Activated CD4-positive, alpha-beta T cell treated with anti-CD3 and anti-CD28 coated beads, Interleukin-2, amount 50 U/mL, for 16 hours (primary cell): ENCODE measurements around the gene ABCA1.
"Not testable (repeated sequence)": the region's sequence is repeated elsewhere in the genome, so short reads cannot be mapped to it uniquely, and the experiment has no call there.

Source experiments
- DNase-seq: peaks from one replicate; pipeline ENCODE4 v3.0.0-alpha.2; 2020

Gene ABCA1

DNA sequence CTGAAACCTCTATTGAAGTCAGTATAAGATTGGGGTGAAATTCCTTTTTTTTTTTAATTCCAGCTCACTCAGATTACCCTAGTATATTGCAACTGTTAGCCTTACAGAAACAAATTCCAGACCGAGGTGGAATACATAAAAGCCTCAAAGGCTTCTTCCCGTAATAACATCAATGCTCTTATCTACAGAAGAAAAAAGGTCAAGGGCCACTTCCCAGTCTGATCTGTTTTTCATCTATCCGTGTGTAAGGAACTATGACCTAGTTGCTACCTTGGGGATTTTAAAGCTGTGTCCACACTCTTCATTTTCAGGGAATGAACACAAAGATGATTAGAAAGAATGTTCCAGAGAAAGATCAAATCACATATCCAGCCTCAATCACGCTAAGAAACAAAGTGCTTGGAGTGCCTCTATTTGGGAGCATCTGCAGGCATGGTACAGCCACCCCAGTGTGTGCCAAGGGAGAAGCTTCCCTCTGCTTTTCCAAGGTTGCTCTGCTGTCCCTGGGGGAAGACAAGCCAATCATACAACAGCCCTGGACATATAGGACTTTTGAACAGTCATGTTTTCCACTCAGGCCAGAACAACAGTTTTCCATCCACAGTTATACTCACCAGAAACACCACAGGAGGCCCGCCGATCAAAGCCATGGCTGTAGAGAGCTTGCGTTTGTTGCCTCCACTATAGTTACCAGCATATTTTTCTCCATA lies 140.5 kb downstream of the ABCA1 start:
- no peak for DNase-seq

DNA sequence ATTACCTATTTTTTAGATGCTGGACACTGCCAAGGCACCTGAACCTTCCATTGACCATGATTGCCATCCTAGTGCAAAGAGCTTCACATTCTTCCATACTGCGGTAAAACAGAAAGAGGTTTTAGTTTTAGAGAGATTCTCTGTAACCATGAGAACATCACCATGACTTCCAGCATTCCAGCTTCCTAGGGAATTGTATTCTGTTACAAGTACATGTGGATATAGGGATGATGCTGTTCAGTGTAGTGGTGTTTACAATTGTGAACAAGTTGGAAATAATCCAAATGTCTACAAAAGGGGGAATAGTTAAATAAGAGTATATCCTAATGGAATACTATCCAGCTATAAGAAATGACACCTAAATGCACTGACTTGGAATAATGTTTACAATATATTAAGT lies 141.7 kb downstream of the ABCA1 start:
- DNase-seq = no peak

DNA sequence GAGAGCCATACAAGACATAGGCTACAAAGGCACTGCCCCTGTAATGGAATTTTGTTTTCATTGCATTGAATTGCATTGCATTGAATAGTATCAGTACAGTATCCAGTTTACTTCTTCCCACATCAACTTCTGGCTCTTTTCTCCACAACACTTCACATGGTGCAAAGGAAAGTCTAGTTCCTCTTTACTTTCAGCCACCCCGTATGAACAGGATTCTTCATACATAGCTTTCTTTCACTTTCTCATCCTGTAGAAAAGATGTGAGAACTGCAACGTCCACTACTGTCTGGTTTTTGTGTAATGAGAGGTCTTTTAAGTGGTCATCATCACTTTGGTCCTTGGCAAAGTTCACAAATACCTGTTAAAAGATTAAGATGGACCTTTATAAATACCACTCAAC lies 143.9 kb downstream of the ABCA1 start:
- no peak for DNase-seq

DNA sequence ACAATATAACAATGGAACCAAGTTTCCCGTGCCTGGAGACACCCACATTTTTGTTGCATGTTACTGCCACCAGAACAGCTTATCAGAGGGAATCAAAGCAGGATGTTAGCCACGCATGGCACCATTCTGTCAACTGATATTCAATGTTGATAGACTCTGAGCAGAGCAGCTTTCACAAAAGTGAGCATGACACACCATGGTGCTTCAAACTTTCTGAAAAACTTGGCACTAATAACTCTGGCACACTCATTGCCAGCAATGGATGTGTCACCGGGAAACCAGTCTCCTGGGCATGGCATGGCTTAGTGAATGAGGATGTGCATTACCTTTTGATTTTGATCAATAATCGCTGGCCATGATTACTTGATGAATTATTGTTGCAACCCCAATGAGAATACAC lies 144.4 kb downstream of the ABCA1 start:
- DNase-seq = no peak

DNA sequence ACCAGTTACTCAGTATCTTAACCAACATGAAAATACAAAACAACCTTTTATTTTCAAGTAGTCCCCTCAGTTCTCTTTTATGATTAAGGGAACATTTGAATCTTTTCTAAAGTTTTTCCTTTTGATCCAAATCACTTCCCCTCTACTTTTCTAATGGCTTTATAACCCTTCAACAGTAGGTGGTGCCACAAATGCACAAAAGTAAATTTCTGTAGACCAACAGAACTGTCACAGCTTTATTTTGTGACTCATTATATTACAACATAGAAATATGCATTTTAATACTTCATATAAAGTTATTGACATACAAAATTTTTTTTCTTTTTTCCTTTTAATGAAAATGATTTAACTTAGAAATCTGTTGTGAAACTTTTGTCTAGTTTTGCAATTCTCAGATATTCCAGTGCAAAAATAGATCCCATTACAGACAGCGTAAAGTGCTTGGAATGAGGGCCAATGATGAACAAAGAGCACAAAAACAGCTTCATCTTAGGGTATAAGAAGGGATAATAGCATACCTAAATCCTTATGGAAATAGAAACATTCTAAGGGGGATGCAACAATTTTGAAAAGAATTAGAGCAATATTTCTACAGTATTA lies 147.1 kb downstream of the ABCA1 start:
- DNase-seq = peak; percentile 14

DNA sequence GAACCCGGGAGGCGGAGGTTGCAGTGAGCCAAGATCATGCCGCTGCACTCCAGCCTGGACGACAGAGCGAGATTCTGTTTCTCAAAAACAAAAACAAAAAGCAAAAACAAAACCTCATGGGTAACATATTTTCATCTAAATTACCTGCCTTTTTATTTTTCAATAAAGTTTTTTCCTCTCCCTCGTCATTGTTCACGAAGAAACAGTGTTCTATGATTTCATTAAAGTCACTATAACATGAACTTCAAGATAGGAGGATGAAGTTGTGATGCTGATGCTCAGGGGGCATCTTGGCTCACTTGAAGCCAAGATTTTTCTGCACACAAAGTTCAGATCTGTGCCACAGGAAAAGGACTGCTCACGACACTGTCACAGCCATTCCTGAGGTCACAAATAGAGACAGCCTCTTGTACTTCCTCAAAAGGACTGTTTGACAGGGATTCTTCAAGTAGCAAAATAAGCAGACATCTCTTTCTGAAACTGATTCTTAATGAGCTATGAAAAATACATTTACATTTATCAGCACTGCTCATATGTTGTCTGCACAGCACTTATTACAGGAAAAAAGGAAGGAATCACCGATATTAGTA lies 147.9 kb downstream of the ABCA1 start:
- no peak for DNase-seq

DNA sequence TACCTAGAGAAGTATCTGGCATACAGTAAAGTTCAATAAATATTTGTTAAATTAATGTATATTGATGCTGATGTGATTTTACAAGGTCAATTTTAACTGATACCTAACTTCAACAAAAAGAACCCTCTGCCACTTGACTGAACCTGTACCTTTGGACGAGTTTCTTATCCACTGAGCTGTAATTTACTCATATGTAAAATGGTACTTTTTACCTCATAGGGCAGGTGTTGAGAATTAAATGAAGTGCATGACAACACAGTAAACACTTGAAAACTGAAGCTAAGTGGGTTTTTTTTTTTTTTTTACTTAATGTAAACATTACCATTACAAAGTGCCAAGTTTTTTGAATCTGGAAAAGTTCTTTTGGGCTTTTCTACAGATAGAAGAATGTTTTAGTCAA lies 148.6 kb downstream of the ABCA1 start:
- no peak for DNase-seq

DNA sequence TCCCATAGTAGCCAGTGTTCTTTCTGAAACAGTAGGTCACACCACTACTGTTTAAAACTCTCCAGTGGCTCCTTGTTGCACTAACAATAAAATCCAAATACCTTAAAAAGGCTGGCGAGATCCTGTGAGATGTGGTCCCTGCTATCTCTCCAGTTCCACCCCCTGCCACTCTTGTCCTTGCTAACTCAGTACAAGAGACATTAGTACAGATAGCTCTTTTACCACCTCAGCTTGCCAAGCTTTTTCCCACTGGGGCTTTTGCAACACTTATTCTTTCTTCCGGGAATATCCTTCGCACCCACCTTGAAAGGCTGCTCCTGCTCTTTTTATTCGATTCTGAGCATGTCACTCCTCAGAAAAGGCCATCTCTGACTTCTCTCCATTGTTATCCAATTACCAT lies 149.2 kb downstream of the ABCA1 start:
- no peak for DNase-seq

DNA sequence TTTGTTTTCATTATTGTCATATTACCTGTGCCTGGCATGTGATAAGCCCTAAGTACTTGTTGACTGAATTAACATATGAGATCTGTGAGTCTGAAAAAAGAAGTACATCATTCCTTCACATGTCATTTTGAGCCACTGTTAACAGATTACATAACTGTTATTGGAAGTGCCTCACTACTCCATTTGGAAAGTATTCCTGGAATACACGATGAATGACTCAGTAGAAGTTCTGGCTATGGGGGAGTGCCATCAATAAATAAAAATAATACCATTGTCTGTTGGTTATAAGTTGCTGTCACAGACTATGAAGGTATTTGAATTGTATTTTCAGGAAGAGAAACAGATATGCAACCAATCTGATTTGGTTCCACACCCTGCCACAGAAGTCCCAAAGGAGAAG lies 151.2 kb downstream of the ABCA1 start:
- no peak for DNase-seq

DNA sequence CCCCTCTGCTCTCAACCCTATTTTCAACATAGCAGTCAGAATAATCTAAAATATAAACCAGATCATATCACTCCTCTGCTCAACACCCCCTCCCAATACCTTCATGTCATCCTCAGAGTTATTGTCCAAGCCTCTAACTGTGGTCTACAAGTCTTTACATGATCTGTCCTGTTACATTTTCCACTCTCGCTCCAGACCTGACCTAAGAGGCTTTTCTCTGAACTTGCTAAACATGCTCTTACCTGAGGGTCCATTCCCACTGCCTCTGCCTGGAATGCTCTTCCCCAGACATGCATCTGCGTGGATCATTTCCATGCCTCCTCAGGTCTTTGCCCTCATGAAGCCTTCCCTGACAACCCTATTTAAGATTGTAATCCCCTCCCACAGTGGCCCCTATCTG lies 152.0 kb downstream of the ABCA1 start:
- DNase-seq = no peak

DNA sequence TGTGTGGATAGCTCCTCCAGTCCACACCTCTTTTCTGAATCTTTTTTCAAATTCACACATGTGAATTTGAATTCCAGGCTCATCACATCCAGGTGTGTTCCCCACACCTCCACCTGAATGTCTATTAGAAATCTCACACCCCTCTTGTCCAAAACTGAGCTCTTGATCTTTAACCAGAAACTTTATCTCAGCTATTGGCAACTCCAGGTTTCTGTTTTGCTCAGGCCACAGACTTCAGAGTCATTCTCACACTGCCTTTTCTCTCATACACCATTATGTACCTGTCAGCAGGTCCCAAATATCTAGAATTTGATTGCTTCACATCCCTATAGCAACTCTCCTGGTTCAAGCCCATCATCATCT lies 152.4 kb downstream of the ABCA1 start:
- DNase-seq = peak; percentile 15

DNA sequence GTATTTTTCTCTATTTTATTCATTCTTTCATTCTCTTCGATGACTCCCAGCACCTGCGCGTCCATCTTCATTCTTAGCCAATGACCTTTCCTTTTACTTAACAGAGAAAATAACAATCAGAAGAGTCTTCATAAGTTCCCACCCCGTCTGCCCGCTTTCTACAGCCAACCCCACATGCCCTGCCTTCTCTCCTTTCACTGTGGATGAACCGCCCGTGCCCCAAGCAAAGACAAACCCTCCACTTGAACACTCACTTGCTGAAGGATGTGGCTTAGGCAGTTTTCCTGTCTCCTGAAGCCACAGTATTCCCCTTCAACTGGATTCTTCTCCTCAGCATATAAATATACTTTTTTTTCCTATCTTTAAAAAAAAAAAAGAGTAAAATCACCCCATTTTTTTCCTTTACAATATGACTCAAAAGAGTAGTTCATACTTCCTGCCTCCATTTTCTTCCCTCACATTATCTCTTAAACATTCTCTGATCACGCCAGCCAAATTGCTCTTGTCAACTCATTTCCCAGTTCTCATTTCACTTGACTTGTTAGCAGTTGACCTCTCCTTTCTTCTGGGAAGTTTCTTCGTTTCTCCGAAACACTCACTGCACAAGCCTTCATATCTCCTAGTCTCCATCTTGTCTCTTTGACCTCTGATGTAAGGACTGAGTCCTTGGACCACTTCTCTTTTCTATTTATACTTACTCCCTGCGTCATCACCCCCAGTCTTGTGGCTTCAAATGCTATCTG lies 153.0 kb downstream of the ABCA1 start:
- DNase-seq = peak; percentile 26

DNA sequence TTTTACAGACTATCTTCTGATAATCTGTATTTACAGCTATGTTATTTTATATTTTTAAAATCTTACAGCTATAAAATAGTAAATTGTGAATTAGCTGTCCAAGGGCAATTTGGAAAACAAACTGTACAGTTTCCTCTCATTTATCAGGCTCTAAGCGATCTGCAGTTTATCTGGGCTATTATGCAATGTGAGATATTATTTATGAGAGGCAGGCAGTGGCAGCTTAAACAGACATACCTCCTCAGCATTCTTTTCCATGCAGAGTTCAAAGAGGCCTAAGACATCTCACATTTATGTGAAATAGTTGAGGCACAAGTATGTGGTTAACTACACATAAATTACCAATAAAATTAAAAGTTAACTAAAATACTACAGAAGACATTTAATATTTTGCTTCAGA lies 153.8 kb downstream of the ABCA1 start:
- no peak for DNase-seq

DNA sequence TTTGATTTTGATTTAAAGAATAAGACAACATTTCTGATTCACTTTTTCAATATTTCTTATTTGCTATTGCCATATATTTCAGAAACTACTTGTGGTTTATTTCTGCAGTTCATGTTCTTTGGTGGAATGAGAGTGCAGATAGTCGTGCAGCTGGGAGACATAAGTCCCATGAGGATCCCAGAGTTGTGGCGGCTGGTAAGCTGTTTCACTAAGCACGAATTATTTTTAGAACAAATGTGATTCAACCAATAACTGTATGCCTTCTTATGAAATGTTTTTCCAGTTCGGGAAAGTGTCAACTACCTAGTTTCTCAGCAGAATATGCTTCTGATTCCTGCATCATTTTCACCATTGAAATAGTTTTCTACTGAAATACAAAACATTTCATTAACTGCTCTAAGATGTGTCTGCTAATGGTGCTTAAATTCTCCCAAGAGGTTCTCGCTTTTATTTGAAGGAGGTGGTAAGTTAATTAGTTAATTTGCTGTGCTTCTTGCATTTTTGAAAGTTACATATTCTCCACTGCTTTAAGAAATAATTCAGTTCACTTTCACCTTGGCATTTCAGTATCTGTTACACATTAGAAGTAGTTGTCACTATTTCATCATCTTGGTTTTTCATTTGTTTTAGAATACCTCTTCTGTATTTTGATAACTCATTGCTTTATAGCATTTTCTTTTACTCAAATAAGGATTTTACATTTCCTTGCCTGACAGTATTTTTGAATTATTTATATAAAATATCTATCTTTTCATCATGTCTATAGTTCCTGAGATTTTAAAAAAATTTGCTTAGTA lies 155.0 kb downstream of the ABCA1 start:
- DNase-seq = no peak

DNA sequence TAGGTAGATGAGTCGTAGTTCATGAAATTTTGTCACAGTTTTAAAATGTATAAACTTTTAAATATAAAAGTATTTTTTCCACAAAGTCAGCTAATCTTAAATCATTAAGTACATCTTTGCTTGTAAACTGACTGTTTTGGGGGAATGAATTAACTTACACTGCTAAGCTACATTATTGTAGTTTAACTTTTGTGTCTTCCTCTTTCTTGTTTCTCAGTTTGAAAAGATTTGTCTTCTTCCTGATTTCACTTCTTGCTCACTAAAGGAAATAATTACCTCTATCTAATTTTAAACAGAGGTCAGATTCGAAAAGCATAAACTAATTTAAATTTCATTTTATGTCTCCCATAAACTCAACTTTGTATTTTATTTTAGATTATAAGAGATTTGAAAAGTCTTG lies 158.3 kb downstream of the ABCA1 start:
- DNase-seq = no peak

DNA sequence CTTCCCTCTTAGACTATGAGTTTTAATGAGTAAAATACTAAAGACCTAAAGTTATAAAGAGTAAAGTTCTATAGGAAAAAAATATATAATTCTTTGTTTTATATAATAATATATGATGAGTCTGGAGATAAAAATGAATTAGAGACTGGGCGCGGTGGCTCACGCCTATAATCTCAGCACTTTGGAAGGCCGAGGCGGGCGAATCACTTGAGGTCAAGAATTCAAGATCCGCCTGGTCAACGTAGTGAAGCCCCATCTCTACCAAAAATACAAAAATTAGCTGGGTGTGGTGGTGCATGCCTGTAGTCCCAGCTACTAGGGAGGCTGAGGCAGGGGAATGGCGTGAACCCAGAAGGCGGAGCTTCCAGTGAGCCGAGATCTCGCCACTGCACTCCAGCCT lies 158.9 kb downstream of the ABCA1 start:
- DNase-seq = not testable (repeated sequence)

DNA sequence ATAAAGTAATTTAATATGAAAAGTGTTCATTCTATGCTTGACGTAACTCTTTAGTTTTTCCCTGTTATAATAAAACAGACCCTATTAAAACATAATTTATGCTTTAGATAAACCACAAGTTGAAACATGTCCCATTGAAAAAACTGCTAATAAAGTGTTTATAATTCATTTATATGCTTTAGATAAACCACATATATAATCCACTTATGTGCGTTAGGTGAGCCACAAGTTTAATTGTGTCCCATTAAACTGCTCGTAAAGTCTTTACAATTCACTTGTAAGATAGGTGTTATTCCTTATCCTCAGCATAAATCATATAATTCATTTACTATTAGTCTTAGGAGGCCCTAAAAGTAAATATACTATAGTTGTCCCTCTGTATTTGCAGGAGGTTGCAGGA lies 160.4 kb downstream of the ABCA1 start:
- no peak for DNase-seq

DNA sequence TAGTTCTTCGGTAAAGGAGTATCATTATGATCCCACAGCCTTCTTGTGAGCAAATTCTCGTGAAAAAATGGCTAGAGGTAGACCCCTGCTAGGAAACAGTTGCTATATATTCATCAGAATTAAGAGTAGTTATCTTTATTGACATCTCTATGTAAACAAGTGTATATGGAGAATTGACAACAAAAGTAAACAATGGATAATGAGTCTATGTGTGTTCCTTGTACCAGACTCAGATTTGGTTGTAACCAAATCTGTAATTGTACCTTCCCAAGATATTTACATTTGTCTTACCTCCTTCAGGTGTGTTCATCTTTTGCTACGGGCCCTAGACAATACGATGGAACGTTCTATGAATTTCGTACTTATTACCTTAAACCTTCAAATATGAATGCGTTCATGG lies 161.9 kb downstream of the ABCA1 start:
- no peak for DNase-seq

DNA sequence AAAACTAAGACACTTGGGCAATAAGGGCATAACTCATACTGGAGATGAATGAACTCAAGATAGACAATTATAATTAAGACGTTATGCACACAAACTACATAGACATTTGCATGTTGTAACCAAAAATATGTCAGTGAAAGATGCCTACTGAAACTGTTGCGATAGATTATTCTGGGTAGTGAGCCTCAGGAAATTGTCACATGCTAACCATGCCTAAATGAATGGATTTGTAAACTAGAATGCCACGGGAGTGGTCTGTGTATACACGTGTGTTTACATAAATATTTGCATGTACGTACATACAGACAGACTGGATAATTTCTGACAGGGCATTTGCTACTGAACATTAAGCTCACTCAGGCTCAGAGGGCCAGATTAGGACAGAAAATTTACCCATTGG lies 162.8 kb downstream of the ABCA1 start:
- DNase-seq = no peak

DNA sequence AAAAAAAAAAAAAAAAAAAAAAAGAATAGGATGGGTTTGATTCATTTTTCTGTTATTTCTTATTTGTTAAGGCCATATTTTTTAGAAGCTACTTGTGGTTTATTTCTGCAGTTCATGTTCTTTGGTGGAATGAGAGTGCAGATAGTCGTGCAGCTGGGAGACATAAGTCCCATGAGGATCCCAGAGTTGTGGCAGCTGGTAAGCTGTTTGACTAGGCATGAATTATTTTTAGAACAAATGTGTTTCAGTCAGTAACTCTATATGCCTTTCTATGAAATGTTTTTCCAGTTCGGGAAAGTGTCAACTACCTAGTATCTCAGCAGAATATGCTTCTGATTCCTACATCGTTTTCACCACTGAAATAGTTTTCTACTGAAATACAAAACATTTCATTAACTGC lies 169.0 kb downstream of the ABCA1 start:
- DNase-seq = no peak

DNA sequence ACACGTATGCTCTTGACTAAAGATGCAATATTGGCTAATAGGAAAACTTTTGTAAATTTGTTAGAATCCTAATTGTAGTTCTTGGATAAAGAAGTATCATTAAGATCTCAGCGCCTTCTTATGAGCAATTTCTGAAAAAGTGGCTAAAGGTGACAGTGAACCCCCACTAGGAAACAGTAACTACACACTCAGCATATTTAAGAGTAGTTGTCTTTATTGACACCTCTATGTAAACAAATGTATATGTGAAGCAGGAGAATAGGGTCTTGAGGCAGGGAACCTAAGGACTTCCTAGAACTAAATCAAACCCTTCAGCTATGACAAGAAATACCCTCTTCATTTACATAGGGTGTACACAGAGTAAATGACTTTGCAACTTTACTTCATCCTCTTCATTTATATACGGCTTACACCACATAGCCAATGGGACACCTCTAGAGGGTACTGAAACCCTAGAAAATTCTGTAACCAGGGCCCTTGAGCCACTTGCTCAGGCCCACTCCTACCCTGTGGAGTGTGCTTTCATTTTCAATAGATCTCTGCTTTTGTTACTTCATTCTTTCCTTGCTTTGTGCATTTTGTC lies 177.7 kb downstream of the ABCA1 start:
- no peak for DNase-seq

DNA sequence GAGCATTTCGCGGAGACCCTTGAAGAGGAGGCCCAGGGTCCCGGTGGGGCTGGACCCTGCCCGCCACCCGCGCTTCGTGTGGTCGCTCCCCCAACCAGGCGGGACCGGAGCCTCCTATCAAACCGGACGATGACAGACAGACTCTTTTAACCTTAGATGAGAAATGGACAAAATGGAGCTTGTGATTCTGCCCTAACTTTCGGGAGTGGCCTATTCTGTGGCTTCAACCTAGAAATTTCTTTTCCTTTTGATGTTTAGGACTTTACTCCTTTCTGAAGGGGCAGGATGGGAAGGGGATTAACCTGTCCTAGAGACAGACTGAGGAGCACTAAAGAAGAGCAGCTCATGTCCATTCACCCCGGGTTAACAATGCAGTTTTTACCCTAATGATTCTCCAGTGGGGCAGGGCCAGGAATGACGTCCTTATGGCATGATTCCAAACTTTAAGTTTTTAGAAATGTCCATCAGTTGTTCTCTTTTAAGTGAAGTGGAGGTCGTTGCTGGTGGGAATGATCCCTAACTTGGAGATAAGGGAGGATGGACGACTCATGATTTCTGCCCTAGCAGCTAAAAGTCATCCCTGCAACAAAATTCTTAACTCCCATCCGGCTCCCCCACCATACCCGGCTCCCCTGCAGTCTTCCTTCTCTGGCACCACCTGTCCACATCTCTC lies 179.5 kb downstream of the ABCA1 start:
- DNase-seq = no peak
